ENCODE results near the gene TAGAP.
A peak's percentile ranks its signal among the peaks of the same experiment; 100 is the strongest.

Gene TAGAP

GRCh38 chr6:159044899-159045727 lies at the start of gene TAGAP:
Gene TAGAP, minus strand, starts transcription at chr6:159044991. Its CDS starts 845 bp downstream, at chr6:159044146.
- H3K36me3 ChIP-seq = peaks cover 41% of the 10 kb centered on the region
- H3K27ac ChIP-seq = peak within 1 kb of the TSS; percentile 96
- no peaks in the 10 kb centered on the region for H3K27me3 ChIP-seq
- H3K4me1 ChIP-seq (ENCODE audit: control insufficient read depth in 1 of 2, insufficient read depth in 1 of 2, low read depth in 1 of 2, low read length in 1 of 2) = peaks cover 31 to 43% of the 10 kb centered on the region in 2 experiments
- TF ChIP-seq CTCF (IDR thresholded peaks at IDR 0.05) = peak; percentile 14
- H3K4me3 ChIP-seq (ENCODE audit: low read depth in 1 of 2, low read length in 1 of 2) = peak within 1 kb of the TSS; percentile 80 to 86
- peaks cover 13% of the 10 kb centered on the region for H3K9me3 ChIP-seq

- Histone ChIP-seq H3K9me3 (no peaks in the 10 kb centered on the region), H3K27ac (peak overlapping the region; percentile 89), H3K27me3 (no peaks in the 10 kb centered on the region), H3K36me3 (no peaks in the 10 kb centered on the region), H3K4me1 (ENCODE audit: control insufficient read depth in 1 of 2, insufficient read depth in 1 of 2, low read depth in 1 of 2, low read length in 1 of 2) (peaks cover 63 to 68% of the 10 kb centered on the region in 2 experiments), H3K4me3 (ENCODE audit: low read depth in 1 of 2, low read length in 1 of 2) (no peak overlapping the region)
- no peak for TF ChIP-seq CTCF (IDR thresholded peaks at IDR 0.05)
These were observed 49.0 kb upstream of the TAGAP start for GRCh38 chr6:159093609-159094443.

GRCh38 chr6:159092631-159093030 lies 47.8 kb upstream of the TAGAP start:
- TF ChIP-seq CTCF (IDR thresholded peaks at IDR 0.05) = peak; percentile 18

GRCh38 chr6:159090530-159091480 lies 46.0 kb upstream of the TAGAP start:
- Histone ChIP-seq H3K4me3 (ENCODE audit: low read depth in 1 of 2, low read length in 1 of 2) (peak overlapping the region in 1 of 2 experiments; percentile 15), H3K9me3 (no peaks in the 10 kb centered on the region), H3K36me3 (no peaks in the 10 kb centered on the region), H3K27ac (peak overlapping the region; percentile 89), H3K27me3 (no peaks in the 10 kb centered on the region), H3K4me1 (ENCODE audit: control insufficient read depth in 1 of 2, insufficient read depth in 1 of 2, low read depth in 1 of 2, low read length in 1 of 2) (peaks cover 59 to 62% of the 10 kb centered on the region in 2 experiments)
- no peak for TF ChIP-seq CTCF (IDR thresholded peaks at IDR 0.05)

More at GRCh38 chr6:159092631-159093030, 47.8 kb upstream of the TAGAP start:
- no peaks in the 10 kb centered on the region for H3K36me3 ChIP-seq
- no peaks in the 10 kb centered on the region for H3K9me3 ChIP-seq
- H3K4me1 ChIP-seq (ENCODE audit: control insufficient read depth in 1 of 2, insufficient read depth in 1 of 2, low read depth in 1 of 2, low read length in 1 of 2) = peaks cover 56 to 58% of the 10 kb centered on the region in 2 experiments
- H3K27ac ChIP-seq = peak overlapping the region; percentile 89
- H3K27me3 ChIP-seq = no peaks in the 10 kb centered on the region
- H3K4me3 ChIP-seq (ENCODE audit: low read depth in 1 of 2, low read length in 1 of 2) = peak overlapping the region; percentile 26 to 42

- no peak overlapping the region for H3K4me3 ChIP-seq (ENCODE audit: low read depth in 1 of 2, low read length in 1 of 2)
- H3K4me1 ChIP-seq (ENCODE audit: control insufficient read depth in 1 of 2, insufficient read depth in 1 of 2, low read depth in 1 of 2, low read length in 1 of 2) = peaks cover 64 to 65% of the 10 kb centered on the region in 2 experiments
- no peaks in the 10 kb centered on the region for H3K9me3 ChIP-seq
- H3K36me3 ChIP-seq = no peaks in the 10 kb centered on the region
- H3K27ac ChIP-seq = peak overlapping the region; percentile 89
- no peak for TF ChIP-seq CTCF (IDR thresholded peaks at IDR 0.05)
- H3K27me3 ChIP-seq = no peaks in the 10 kb centered on the region
These were observed 45.1 kb upstream of the TAGAP start for GRCh38 chr6:159089909-159090308.
